Bone marrow (tissue), 2 donors: Measurements from ENCODE around the gene RELL2.
A peak's percentile ranks its signal among the peaks of the same experiment; 100 is the strongest.
"Not testable (repeated sequence)": the region's sequence is repeated elsewhere in the genome, so short reads cannot be mapped to it uniquely, and the experiment has no call there.

Experiments used
- DNase-seq, 2 donors: peaks; one replicate each; lab custom pipeline; 2025; lab: John Stamatoyannopoulos, UW

The RELL2 gene, protein sequence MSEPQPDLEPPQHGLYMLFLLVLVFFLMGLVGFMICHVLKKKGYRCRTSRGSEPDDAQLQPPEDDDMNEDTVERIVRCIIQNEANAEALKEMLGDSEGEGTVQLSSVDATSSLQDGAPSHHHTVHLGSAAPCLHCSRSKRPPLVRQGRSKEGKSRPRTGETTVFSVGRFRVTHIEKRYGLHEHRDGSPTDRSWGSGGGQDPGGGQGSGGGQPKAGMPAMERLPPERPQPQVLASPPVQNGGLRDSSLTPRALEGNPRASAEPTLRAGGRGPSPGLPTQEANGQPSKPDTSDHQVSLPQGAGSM

DNA sequence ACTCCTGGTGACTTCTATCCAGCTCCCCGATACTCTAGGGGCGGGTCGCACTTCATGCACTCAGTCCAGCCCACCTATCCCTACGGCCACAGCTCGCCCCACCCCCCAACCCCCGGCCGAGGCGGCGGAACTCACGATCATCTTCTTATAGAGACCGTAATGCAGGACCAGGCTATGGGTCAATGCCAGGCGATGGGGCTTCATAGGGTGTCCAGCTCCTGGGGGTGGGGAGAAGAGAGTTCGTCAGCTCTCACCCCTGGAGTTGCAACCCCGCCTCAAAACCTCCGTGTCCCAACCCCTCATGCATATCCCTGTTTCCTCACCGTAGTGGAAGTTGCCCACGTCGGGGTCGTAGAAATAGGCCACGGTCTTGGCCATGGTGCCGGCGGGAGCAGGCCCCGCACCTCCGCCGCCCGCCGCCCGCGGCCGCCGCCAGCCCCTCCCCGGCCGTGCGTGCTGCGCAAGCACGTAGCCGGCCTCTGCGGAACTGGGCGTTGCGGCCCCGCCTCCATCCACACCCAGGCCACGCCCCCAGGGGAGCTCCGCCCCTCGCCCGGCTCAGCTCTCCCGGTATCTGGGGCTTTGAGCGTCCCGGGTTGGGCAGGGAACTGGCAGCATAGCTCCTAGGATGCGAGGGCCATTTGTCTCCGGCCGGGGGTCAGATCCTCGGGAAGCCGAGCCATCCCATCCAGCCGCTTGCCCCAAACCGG lies at the start of gene RELL2, which contains the start of gene HDAC3:
TSS of gene RELL2 (plus strand) at position 585 of the 710 bp plus-strand sequence. CDS start 1,229 bp downstream, outside the sequence.
TSS of gene HDAC3 (minus strand) at position 437 of the 710 bp plus-strand sequence. CDS start at position 378, 59 bp downstream.
- DNase-seq = peak; percentile 71 to 86

DNA sequence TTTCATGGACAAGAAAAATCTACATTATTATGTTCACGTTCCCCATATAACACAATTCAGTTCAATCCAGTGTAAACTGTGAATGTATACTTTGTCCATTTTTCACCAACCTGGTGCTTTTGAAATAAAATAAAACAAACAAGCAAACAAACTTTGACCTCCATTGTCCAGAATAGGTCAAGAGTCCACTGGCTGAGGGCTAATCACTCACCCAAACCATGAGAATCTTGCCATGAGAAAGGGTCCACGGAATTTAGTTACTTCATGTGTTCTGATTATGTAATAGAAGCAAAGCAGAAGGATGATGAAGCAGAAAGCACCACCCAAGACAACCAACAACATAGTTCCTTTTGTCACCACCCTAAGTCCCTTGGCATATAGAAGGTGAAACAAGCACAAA lies 46.7 kb upstream of the RELL2 start:
- no peak for DNase-seq

DNA sequence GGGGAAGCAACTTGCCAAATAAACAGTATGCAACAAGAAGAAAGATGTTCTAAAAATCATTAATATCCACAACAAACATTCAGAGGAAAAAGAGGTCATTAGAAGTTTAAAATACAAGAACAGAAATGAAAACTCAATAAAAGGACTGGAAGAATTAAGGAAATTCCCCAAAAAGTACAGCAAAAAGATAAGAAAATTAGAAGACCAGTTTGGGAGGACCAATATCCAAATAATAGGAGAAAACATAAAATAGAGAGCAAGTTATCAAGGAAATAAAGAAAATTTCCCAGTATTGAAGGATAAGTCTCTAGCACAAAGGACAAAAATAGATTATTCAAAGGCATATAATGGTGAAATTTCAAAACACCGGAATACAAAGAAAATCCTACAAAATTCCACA lies 39.9 kb upstream of the RELL2 start:
- DNase-seq = no peak

DNA sequence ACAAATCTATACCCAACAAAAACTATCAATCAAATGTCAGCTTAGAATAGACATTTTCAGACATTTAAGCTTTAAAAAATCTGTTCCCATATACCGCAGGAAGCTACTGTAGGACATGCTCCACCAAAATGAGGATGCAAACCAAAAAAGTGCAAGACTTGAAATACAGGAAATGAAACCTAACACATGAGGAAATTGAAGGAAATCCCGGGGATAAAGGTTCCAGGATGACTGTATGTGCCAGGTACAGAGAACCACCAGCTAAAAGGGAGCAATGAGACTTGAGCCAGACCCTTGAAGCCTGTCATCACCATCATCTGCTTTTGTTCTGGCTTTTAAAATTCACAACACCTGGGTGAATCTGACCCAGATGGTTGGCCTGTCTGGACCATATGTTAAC lies 39.4 kb upstream of the RELL2 start:
- no peak for DNase-seq

DNA sequence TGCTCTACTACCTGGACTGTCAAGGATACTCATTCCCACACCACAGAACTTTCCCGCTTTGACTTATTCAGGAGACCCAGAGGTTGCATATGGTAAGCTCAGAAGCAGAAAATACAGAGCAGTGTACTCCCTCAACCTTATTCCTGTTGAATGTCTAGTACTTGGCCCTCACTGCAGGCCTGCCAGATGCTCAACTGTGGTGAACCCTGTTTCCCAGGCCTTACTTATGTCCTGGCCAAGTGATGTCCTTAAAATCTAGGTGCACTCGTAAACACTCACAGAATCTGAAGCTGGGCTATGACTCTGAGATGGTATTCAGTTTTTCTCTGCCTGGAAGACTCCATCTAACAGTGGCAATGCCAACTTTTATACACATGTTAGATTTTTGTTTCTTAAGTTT lies 39.0 kb upstream of the RELL2 start:
- no peak for DNase-seq

DNA sequence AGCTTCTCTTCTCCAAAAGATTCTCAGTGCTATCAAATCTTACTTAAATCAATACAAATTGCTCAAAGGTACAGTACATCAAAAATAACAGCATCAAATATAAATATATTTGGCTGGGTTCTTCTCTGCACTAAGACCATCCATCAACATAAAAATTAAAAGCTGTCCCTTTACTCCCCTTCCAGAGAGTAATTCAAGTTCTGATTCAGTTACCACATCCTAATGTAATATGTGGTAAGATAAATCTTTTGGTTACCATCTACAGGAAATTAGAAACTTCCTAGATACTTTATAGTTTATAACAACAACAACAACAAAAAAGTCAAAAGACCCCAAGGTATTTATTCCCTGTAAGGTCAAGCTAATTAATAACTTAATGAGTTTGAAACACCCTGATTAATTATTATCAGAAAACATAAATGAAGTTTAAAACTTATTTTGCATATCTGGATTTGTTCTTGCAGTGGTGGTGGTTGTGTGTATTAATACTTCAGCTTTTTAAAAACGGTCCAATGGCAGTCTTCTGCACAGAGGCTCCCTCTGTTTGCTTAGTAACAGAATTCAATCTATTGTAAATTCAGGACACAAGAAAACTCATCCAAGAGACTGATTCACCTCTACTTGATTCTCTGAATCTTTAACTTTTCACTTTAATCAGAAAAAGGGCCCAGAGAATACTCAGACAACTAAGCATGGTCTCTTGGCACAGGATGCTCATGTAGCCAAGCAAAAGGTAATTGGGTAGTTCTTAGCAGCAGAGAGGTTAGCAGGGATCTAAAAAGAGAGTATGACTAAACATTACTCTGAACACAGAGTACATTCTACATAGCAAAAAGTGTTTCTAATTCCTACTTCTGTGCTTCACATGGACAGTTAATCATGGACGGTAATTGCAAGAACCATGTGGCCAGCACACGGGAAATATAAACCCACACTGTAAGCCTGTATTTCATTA lies 38.1 kb upstream of the RELL2 start:
- no peak for DNase-seq

DNA sequence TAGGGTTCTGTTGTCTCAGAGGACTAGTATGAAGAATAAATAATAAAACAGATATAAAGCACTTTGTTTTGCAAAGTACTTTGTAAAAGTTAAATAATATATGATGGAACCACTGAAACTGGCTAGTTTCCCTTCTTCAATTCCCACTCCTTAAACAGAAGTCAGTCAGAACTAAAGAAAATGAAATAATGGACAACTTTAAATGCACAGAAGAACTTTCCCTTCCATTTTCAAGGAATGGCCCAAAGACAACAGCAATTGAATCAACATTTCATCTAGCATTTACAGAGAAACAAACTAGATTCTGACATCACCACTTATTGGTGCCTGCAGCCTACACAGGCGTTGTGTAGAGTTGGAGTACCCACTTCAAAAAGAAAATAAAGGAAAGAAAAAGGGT lies 34.2 kb upstream of the RELL2 start:
- DNase-seq = no peak

DNA sequence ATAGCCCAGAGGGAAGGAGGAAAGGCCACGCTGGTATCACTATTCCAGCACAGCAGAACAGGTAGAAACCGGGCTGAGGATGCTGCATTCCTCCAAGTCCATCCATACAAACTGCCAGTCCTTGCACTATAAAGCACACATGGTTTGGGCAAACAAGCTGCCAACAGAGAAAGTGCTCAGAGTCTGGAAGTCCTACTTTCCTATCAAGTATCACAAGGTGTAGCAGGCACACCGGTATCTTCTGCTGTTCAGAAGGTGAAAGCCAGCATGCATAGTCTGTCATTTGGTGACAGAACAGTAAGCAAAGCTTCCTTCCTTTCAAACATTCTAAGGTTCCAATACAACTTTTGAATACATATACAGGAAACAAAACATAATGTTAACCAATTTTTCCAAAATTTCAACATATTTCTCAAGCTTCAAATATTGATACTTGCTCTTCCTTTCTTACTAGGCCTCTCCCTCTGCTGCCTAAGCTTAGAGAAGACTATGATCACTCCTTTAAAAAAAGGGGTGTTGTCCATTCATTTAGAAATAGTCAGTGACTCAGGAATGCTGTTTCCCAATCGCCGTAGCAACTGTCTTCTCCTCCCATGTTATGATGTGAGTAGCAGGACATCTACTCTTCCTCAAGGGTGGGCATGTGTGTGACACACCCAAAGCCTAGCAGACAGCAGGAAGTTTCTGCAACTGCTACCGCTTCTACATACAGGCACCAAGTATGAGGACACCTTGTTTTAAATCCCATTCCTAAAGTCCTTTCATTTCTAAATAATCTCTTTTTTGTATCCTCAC lies 32.7 kb upstream of the RELL2 start:
- peak; percentile 14 to 80 for DNase-seq

DNA sequence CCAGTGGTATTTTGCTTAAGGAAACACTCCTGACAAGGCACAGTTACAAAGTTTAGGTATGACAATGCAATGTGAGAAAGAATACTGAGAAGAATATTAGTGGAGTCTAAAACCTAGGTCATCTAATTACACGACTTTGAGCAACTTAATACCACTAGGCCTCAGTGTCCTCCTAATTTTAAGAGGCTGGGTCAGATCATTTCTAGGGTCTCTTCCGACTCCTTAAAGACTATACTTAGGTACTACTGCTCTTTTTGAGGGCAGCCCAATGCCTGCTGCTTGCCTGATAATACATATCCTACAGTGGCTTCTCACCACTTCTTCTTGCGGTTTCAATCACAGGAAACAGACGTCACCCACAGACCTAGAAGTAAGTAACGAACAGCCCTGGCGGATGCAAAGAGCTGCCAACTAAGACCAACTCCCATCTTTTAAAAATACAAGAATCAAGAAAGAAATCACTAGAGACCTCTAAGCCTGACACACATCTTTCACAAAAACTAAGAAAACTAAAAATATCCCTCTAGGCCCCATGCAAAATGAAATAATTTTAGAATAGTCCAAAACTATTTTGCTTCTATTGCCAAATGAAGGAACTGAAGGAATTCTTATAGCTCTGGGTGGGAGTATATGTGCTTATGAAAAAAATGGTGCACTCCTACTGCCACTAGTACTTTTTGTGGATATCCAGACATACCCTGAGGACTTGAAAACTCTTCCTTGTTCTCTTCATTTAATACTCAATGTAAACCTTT lies 31.1 kb upstream of the RELL2 start:
- DNase-seq = peak; percentile 6 to 98

DNA sequence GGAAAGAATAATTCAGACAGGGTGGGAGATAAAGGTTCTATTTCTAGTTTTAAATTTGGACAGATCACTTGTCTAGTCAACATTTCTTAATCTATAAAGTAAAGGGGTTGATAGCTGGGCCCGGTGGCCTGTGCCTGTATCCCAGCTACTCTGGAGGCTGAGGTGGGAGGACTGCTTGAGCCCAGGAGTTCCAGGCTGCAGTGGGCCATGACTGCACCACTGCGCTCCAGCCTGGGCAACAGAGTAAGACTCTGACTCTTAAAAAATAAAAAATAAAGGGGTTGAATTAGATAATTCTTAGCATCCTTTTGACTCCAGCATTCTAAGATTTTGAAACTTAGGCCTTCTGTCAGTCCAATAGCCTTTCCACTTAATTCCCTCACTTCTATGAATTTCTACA lies 28.8 kb upstream of the RELL2 start:
- DNase-seq = no peak

DNA sequence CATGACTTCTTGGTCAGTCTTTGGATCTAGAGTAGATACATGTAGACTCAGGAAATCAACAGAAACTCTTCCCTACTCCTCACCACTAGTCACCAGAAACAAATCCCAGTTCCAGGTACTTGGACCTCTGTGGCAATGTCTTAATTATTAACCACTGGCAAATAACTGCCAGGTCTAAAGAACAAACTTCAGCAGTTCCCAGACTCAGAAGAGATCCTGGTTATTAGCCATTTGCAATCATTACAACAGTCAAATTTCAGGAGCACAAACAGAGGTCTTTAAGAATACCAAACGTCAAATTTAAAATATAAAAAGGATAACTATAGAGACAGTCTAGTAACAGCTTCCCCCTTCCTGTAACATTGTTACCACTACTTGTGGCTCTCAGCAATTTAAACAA lies 28.2 kb upstream of the RELL2 start:
- DNase-seq = no peak

DNA sequence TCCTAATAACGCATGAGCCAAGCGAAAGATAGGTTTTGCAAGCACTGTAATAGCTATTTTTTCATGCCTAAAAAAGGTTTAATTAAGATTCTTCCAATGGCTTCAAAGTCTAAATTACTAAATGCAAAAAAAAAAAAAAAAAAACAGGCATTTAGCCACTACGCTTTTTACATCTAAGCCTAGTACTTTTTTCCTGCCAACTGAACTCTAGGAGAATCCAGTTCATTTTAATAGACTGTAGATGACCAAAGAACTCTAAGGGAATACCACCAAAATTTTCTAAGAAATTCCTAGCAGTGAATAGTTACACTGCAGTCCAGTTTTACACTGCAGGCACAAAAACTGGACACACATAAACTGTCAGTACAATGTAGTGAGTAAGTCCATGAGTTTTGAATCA lies 27.8 kb upstream of the RELL2 start:
- DNase-seq = no peak

DNA sequence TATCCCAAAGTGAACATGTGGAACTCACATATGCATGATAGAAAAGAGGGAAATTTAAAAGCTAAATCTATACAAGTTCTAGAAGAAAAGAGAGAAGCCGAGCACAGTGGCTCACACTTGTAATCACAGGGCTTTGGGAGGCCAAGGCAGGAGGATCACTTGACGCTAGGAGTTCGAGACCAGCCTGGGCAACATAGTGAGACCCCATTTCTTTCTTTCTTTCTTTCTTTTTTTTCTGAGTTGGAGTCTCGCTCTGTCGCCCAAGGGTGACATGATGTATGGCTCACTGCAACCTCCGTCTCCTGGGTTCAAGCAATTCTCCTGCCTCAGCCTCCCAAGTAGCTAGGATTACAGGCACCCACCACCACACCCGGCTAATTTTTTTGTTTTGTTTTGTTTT lies 26.9 kb upstream of the RELL2 start:
- not testable (repeated sequence) for DNase-seq

DNA sequence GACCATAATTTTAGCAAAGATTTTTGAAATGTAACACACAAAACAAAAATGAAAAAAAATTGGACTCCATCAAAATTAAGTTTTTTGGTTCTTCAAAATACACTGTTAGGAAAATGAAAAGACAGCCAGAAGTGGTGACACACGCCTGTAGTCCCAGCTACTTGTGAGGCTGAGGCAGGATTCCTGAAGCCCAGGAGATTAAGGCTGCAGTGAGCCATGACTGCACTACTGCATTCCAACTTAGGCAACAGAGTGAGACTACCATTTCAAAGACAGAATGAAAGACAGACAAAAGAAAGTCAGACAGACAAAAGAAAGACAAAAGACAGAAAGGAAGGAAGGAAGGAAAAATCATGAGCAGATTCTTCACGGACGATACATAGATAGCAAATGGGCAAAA lies 25.5 kb upstream of the RELL2 start:
- DNase-seq = no peak

DNA sequence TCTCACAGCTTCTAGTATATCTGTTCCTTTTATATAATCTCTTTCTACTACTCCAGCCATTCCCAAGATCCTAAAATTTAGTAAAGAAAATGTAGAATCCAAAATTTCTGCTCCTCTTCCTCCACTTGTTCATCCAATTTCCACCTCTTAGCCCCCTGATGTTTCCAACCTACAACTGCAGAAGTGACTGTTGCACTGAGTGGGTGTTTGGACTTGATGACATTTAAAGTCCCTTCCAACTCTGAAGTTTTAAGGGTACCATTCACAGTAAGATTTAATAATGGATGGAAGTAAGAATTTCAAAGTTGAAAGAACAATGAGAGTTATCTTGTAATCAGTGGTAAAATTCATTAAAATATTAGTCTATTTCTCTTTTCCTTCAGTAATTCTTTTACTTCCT lies 23.5 kb upstream of the RELL2 start:
- DNase-seq = no peak

DNA sequence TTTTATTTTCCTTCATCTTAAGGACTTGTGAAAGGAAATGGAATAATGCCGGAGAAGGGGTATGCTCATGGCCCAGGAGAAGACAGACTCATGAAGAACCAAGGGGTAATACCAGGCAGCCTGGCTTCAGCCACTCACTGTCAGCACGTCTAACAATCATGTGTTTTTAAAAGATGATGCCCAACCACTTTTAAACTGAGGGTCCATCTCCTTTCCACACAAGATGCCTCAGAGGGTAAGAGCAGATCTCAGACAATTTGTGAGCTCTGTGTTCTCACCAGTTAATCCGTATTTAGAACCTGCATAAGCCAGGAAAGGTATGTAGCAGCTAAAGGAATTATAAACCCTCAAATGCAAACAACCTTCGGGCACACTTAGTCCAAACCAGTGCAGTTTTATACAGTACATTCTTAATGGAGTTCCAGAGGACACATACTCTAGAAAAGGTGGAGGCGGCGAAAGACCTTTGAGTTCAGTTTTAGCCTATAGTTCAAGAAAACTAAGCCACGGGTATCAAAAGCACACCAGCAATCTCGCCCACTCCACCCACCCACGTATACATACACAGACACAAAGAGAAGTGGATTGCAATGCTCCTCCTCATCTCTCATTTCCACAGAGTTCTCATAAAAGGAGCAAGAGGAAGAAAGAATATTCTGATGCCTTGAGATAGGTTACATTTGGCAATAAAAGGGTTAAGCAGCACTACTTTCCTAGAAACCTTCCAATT lies 20.6 kb upstream of the RELL2 start:
- no peak for DNase-seq

DNA sequence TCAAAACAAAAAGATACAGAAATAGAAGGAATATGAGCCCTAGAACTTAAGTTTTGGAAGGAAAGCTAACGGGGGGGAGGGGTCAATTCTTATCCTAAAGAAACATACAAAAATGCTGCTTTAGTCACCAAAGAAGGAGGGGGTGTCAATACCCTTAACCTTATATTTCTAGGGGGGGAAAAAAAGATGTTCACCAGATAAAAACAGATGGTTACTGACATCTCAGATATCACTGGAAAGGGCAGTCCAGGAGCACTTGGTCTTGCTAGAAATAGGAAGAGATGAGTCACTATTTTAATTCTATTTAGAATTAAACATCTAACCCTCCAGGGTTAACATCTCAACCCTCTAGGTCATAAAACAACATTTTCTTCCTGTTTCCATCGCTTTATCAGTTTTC lies 19.7 kb upstream of the RELL2 start:
- no peak for DNase-seq

DNA sequence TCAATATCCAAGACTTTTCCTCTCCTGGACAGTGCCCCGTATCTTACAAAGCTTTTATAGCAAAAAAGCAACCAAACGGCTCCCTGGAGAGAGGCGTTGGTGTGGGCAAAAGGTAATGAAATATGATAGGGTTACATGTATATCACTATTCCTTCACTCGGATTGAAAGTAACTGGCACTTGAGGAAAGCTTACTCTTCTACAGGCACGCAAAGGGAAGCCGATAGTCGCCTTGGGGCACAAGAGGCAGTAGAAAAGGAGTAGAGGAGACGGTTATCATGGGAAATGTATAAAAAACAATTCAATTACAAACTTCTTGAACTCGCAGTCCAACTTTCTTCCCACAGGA lies 19.1 kb upstream of the RELL2 start:
- DNase-seq = no peak

DNA sequence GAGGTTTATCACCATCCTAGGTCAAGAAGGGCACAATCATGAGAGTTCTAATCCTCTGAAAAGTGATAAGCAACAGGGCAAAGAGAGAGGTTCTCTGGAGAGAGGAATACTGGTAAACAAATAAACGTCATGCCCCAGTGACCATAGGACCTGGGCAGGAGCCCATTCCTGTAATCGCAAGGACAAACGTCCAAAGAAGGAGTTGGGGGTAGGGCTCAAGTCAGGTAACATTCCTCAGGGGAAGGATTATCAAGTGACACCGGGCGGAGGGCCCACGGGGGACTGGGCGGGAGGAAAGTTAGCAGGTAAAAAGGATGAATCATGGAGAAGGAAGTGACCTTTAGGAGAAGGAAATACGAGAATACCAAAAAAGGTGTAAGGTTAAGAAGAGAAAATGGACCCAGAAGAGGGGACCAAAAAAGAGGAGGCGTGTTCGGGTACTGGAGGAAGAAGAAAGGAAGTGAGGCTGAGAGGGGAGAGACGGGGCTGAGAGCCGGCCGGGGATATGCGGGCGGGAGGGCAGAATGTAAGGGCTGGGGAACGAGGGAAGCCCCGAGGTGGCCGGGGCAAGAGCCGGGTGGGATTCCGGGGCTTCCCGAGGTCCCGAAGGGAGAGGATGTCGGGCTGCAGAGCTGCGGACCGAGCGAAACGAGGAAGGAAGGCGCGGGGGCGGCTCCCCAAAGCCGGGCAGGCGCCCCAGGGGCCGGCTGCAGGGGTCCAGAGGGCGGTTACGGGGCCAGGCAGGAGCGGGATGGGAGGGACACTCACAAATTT lies 18.6 kb upstream of the RELL2 start:
- DNase-seq = peak; percentile 24 to 52
